KOPT-K1 (cell line): ENCODE data around the gene DNAJC3.
"Not testable (repeated sequence)": the region's sequence is repeated elsewhere in the genome, so short reads cannot be mapped to it uniquely, and the experiment has no call there.

Experiments
- H3K27ac ChIP-seq: fragments of 200-600 bp; sonication (generic); 2 replicates; pipeline ENCODE4 v1.5.1; 2016; ENCODE audit warnings: antibody characterized with exemption, mild to moderate bottlenecking, low read depth, low read length; ENCODE audit not compliant: poor library complexity, severe bottlenecking
- H3K36me3 ChIP-seq: fragments of 200-600 bp; sonication (generic); 2 replicates; pipeline ENCODE4 v1.5.1; 2017; ENCODE audit warnings: antibody characterized with exemption, mild to moderate bottlenecking, low read length, moderate library complexity; ENCODE audit not compliant: insufficient read depth
- H3K9me3 ChIP-seq: fragments of 200-600 bp; sonication (generic); 2 replicates; pipeline ENCODE4 v1.5.1; 2017; ENCODE audit warnings: antibody characterized with exemption, low read length, mild to moderate bottlenecking; ENCODE audit not compliant: insufficient read depth, poor library complexity, severe bottlenecking

The DNAJC3 gene

DNA sequence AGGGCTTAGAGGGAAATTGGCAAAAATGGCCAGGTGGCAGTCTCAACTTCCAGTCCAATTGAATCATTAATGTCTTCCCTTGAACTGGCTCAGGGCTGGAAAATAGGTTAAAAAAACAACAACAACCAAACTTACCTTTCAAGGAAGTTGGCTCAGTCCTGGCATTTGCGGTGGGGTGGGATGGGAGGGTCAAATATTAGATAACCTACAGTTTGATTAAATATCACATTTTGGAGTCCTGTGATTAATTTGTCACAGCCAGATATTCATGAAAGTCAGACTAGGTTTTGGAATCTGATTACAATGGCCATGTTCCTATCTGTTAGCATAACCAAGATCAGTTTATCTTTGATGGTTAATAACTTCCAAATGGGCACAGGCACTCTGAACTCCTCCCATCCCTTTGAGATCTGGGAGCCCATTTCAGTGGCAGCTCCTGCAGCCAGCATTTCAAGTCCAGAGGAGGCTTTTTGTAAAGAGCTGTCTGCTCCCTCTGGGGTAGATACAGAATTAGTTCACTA is 24.6 kb upstream of the DNAJC3 start:
- Histone ChIP-seq H3K27ac (no peak overlapping the region), H3K36me3 (no peaks in the 10 kb centered on the region), H3K9me3 (no peaks in the 10 kb centered on the region)

DNA sequence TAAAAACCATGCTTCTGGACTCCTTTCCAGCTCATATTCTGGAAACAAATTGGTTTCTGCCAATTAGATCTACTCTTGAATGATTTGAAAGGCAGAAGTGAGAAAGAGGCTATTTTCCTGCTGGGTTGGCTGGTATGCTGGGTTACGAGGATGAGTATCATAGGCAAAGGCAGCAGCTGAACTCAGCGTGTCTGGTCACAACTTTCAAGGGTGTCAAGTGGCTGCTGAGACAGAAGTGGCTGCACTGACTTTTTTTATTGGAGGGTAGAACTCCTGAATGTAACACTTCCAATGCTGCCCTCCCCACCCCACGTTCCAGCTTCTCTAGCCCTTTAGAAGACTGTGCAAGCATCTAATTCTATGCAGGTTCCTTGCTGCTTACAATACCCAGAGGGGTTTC is 24.1 kb upstream of the DNAJC3 start:
- no peaks in the 10 kb centered on the region for H3K9me3 ChIP-seq
- no peak overlapping the region for H3K27ac ChIP-seq
- H3K36me3 ChIP-seq = no peaks in the 10 kb centered on the region

DNA sequence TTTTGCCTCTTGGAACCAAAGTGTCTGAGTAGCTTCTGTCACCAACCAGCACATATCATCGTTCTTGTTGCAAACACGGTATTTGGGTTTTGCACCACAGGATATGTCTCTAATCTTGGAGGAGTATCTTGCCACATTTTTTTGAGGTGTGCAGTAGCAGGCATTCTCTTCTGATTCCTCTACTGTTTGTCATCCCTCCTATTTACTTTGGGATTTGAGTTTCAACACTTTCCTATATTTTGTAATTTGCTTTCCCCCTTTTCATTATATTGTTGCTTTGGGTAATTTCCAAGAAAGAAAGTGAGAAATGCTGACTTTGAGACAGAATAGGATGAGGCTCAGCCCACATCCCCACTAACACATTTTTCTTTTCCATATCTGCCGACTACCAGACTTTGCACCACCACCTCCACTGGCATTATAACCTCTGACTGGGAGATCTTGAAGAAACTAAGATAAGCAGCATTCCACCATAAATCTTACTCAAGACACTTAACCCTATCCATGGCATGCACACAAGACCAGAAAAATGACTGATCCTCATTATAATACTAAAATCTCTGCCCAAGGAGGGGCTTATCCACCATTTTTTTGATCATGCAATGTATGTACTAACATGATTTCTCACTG is 20.4 kb upstream of the DNAJC3 start:
- Histone ChIP-seq H3K9me3 (no peaks in the 10 kb centered on the region), H3K36me3 (no peaks in the 10 kb centered on the region), H3K27ac (no peak overlapping the region)

DNA sequence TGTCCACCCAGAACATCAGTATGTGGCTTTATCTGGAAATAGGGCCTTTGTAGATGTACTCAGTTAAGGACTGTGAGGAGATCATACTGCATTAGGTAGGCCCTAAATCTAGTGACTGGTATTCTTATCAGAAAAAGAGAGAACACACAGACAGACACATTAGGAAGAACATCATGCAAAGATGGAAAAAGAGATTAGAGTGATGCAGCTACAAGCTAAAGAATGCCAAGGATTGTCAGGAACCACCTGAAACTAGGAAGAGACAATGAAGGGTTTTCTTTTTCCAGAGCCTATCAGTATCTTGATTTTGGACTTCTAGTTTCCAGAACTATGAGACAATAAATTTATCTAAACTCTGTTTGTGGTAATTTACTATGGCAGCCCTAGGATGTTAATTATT is 17.4 kb upstream of the DNAJC3 start:
- Histone ChIP-seq H3K36me3 (no peaks in the 10 kb centered on the region), H3K27ac (no peak overlapping the region), H3K9me3 (peaks cover 4% of the 10 kb centered on the region)

- H3K36me3 ChIP-seq = no peaks in the 10 kb centered on the region
- H3K9me3 ChIP-seq = peaks cover 19% of the 10 kb centered on the region
- H3K27ac ChIP-seq = no peak overlapping the region
Observed at GRCh38 chr13:95660981-95661581, 15.9 kb upstream of the DNAJC3 start.

- H3K27ac ChIP-seq, H3K36me3 ChIP-seq: not testable (repeated sequence)
- H3K9me3 ChIP-seq = peaks cover 63% of the 10 kb centered on the region
Observed at GRCh38 chr13:95667235-95667634, 9.7 kb upstream of the DNAJC3 start.

- Histone ChIP-seq H3K36me3 (no peaks in the 10 kb centered on the region), H3K27ac (no peak overlapping the region), H3K9me3 (peaks cover 39% of the 10 kb centered on the region)
Observed at GRCh38 chr13:95671597-95671996, 5.3 kb upstream of the DNAJC3 start.

GRCh38 chr13:95676105-95676761 is 706 bp upstream of the DNAJC3 start:
- peaks cover 9% of the 10 kb centered on the region for H3K9me3 ChIP-seq
- H3K36me3 ChIP-seq = no peaks in the 10 kb centered on the region
- peak overlapping the region; percentile 82 for H3K27ac ChIP-seq

- peak overlapping the region; percentile 81 for H3K27ac ChIP-seq
- H3K9me3 ChIP-seq = no peaks in the 10 kb centered on the region
- H3K36me3 ChIP-seq = 0 out of 2 replicates have a peak, but pooled peaks cover 4% of the 10 kb centered on the region
Observed at GRCh38 chr13:95677564-95678266, 776 bp downstream of the DNAJC3 start.

DNA sequence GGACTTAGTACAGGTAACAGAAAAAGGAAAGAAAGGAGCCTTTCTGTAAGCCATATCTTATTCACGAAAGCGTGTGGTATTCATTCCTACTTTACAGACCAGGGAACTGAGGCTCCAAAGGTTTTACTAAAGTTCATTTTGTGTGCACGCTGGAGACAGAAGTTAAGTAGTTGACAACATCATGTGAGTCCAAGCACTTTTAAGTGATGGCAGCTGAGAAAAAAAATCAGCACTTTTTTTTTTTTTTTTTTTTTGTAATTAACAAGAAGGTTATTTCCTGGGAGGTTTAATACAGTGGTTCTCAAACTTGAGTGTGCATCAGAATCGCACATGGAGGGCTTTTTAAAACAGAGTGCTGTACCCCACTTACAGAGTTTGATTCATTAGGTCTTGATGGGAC is 2.0 kb downstream of the DNAJC3 start:
- no peak overlapping the region for H3K27ac ChIP-seq
- 0 out of 2 replicates have a peak, but pooled peaks cover 4% of the 10 kb centered on the region for H3K36me3 ChIP-seq

DNA sequence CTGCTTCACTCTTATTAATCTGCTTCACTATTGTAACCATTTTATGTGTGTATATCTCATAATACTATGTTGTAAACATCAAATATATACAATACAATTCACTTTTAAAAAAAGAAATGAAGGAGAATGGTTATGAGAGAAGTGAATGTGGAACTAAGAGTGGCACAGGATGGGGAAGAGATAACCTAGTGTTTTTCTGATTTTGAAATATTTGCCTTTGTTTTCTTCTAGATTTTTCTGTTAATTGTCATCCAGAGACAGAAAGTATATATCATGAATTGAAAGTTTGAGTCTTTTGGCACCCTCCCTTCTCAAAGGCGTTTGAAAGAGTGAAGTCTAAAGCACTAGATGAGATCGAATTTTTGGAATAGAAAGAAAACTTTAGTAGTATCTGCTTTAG is 2.8 kb downstream of the DNAJC3 start:
- H3K36me3 ChIP-seq = 0 out of 2 replicates have a peak, but pooled peaks cover 4% of the 10 kb centered on the region

More for the DNA sequence above, 2.0 kb downstream of the DNAJC3 start:
- H3K9me3 ChIP-seq = peaks cover 2% of the 10 kb centered on the region

DNA sequence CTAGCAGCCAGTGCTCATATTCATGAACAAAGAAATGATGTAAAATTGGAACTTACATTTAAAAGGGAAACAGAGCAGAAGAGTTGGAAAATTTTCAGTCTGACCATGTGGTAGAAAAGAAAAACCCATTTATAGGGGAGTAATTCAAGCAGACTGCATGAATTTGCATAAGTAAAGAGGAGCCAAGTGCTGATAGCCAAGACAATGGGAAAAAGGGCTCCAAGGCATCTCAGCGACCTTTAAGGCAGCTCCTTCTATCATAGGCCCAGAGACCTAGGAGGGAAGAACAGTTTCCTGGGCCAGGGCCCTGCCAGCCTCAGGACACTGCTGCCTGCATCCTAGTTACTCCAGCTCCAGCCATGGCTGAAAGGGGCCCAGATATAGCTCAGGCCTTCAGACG is 7.5 kb downstream of the DNAJC3 start:
- Histone ChIP-seq H3K36me3 (0 out of 2 replicates have a peak, but pooled peaks cover 4% of the 10 kb centered on the region), H3K9me3 (peaks cover 53% of the 10 kb centered on the region), H3K27ac (no peak overlapping the region)

More for the DNA sequence above, 2.8 kb downstream of the DNAJC3 start:
- Histone ChIP-seq H3K9me3 (peaks cover 10% of the 10 kb centered on the region), H3K27ac (no peak overlapping the region)

DNA sequence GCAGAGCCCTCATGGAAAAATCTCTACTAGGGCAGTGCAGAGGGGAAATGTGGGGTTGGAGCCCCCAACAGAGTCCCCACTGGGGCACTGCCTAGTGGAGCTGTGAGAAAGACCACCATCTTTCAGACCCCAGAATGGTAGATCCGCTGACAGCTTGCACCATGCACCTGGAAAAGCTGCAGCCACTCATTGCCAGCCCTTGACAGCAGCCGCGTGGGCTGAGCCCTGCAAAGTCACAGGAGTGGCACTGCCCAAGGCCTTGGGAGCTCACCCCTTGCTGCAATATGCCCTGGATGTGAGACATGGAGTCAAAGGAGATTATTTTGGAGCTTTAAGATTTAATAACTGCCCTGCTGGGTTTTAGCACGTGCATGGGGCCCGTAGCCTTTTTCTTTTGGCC is 8.0 kb downstream of the DNAJC3 start:
- not testable (repeated sequence) for H3K27ac ChIP-seq, H3K36me3 ChIP-seq

GRCh38 chr13:95689582-95689926 is 12.6 kb downstream of the DNAJC3 start:
- H3K9me3 ChIP-seq = peaks cover 48% of the 10 kb centered on the region
- H3K36me3 ChIP-seq = no peaks in the 10 kb centered on the region
- no peak overlapping the region for H3K27ac ChIP-seq

More for the DNA sequence above, 8.0 kb downstream of the DNAJC3 start:
- H3K9me3 ChIP-seq = peaks cover 57% of the 10 kb centered on the region

- not testable (repeated sequence) for H3K36me3 ChIP-seq, H3K27ac ChIP-seq
- H3K9me3 ChIP-seq = peaks cover 38% of the 10 kb centered on the region
Observed at GRCh38 chr13:95690986-95691385, 14.0 kb downstream of the DNAJC3 start.
